ENCODE data around the gene PALB2.
"Not testable (repeated sequence)": the region's sequence is repeated elsewhere in the genome, so short reads cannot be mapped to it uniquely, and the experiment has no call there.

Gene PALB2

DNA sequence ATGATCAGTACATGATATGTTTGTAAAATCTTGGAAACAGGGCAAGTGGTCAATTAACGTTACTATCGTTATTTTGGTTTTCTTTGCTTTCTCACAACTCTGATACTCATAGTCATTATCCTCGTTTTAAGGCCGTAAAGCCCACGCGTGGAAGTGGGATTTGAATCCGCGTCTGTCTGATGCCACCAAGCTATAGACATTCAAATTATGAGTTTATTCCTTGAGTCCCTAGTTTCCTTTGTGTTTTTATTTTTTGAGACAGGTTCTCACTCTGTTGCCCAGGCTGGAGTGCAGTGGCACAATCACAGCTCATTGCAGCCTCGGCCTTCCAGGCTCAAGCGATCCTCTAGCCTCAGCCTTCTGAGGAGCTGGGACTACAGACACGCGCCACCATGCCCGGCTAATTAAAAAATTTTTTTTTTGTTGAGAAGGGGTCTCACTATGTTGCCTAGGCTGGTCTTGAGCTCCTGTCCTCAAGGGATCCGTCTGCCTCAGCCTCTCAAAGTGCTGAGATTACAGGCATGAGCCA, 1.2 kb upstream of the PALB2 start:
- no peak for DNase-seq

DNA sequence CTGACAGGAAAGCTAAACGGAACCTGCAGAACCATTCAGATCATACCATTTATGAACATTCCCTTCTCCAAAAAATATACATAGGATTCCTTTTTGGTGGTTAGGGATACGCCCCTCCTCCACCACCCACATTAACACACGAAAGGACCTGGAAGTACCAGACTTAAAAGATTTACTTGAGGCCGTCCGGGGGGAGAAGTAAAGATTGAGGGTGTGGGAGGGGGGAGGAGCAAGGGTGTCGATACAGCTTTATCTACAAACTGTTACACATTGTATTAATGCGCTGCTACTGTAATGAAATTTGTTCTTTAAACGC, 537 bp downstream of the PALB2 start:
- no peak for DNase-seq

DNA sequence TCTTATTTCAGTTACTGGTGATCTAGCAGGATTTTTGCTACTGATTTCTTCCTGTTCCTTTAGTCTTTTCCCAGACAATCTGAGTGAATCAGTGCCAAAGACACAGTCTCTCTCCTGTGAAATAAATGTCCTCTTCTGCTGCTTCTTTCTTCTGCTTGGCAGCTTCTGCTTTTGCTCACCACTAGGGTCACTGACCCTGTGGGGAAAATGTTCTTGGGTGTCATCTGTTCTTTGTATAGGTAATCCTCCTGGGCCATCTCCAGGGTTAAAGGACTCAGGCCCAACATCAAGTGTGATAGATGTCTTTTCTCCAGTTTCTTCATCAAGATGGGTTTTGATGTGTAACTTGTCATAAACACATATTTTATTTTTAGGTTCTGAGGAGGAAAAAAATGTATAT, 5.2 kb downstream of the PALB2 start:
- no peak for DNase-seq

DNA sequence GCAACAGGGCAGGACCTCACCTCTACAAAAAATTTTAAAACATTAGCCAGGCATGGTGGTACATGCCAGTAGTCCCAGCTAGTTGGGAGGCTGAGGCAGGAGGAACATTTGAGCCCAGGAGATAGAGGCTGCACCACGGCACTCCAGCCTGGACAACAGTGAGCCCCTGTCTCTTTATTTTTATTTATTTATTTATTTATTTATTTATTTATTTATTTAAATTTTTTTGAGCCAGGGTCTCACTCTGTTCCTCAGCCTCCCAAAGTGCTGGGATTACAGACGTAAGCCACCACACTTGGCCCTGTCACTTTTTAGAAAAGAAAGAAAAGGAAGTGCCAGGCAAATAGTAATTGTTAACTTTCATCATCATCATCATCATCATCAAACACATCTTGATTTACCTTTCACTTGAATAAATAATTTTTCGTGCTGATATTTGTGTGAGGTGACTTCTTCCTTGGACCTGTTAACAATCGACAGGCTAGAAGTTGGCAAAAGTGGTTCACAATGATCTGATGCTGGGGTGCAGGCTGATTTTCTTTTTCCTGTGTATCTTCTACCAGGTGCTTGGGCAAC, 6.6 kb downstream of the PALB2 start:
- DNase-seq: no peak

DNA sequence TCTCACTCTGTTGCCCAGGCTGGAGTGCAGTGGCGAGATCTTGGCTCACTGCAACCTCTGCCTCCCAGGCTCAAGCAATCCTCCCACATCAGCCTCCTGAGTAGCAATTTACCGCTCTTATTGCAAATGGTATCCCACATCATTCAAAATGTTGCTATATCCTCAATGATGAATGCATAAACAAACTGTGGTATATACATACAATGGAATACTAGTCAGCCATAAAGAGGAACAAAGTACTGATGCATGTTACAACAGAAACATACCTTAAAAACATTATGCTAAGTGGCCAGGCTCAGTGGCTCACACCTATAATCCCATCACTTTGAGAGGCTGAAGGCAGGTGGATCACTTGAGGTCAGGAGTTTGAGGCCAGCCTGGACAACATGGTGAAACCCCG, 9.2 kb downstream of the PALB2 start:
- DNase-seq: not testable (repeated sequence)

DNA sequence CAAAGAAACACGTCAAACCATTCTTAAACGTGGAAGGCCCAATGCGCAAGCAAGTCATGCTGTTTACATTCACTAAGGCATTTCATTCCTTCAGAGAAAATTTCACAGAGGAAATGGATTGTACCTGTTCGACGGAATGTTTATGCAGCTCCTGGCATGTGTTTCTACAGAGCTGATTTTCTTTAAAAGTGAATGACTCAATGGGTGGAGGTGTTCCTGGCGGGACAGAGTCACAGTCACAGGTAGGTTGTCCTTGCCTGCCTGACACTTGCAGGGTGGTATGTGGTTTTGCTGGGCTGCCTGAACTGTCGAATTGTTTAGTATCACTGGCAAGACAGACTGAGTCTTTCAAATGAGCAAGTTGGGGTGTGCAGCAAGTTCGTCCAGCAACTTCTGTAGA, 11.6 kb downstream of the PALB2 start:
- DNase-seq: no peak

DNA sequence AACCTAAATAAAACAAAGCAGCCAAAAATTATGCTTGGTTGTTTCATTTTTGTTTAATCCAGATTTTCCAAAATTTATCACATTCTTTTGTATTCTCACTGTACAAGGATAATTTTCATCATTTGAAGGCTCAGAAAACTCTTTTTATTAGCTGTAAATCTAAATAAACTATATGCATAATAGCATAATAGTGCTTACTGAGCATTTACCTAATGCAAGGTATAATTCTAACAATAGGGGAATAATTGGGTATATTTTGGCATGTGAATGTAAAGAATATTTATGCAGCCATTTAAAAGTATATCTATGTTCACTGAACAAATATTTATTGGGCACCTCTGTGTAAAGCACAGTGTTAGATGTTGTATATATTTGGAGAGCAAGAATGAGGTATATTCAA, 17.0 kb downstream of the PALB2 start:
- DNase-seq: no peak

DNA sequence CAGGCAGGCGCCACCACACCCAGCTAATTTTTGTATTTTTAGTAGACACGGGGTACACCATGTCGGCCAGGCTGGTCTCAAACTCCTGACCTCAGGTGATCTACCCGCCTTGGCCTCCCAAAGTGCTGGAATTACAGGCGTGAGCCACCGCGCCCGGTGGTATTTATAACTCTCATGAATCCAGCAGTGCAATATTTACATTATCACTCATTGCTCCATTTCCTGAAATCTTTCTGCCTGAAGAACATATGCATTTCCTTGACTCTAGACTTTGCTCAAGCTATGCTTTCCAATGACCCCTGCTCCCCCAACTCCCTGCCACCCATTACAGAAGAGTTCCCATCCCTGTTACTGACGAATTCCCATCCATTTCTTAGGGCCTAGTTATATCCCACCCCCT, 25.3 kb downstream of the PALB2 start:
- no peak for DNase-seq

DNA sequence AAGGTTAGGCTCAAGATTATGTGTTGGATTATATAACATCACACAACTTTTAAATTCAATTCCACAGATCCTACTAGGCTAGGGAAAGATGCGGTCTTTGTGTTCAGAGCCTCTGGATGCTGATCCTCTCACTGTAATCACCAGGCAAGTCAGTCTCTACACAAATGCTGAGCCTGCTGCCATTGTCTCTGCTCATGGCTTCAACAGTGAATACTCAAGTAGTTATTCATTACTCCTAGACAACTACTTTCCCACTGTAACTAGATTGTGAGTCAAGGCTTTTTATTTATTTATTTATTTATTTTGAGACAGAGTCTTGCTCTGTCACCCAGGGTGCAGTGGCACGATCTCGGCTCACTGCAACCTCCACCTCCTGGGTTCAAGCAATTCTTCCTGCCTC, 29.2 kb downstream of the PALB2 start:
- DNase-seq: no peak

DNA sequence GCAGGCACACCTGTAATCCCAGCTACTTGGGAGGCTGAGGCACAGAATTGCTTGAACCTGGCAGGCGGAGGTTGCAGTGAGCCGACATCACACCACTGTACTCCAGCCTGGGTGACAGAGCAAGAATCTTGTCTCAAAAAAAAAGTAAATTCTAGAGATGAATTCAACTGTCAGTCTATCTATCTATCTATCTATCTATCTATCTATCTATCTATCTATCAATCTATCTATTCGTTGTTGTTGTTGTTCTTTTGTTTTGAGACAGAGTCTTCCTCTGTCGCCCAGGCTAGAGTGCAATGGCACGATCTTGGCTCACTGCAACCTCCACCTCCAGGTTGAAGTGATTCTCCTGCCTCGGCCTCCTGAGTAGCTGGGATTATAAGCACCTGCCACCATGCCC, 30.2 kb downstream of the PALB2 start:
- not testable (repeated sequence) for DNase-seq

DNA sequence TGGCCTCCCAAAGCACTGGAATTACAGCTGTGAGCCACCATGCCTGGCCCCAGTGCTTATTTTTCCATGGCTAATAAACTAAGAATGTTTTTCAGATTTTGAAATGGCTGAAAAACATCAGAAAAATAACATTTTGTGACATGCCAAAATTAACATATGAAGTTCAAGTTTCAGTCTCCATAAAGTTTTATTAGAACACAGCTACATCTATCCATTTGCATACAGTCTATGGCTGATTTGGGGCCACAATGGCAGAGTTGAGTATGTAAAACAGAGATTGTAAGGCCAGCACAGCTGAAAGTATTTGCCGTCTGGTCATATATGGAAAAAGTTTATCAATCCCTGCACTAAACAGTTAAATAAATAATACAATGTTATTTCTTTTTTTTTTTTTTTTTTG, 31.2 kb downstream of the PALB2 start:
- DNase-seq: no peak

DNA sequence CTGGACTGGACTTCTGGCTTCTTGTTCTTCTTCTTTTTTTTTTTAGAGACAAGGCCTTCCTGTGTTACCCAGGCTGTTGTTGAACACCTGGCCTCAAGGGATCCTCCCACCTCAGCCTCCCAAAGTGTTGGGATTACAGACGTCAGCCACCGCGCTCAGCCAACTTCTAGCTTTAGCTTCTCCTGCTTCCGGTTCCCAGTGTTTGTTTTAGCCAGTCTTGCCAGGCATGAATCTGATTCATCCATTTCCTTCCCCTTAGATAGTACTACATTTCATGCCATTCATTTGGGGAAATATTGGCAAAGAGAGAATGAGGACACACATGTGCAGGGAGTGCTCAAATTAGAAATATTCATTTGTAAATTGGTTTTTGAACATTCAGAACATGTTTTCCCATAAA, 32.9 kb downstream of the PALB2 start:
- no peak for DNase-seq

DNA sequence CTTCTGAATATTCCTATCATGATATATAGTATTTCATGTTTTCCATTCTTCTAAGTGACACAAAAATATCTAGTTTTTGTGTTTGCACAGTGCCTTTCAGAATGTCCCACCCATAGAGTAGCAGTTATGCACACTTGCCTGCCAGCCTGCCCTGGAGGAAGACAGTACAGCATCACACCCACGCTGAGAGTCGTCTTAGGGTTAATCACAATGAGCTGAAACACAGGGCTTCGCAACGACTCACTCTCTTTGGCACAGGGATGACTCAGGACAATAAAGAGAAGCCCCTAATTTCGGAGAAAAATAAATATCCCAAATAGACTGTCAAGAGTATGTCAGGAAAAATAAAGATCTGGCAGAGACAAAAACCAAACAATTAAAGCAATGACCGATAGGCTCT, 33.4 kb downstream of the PALB2 start:
- no peak for DNase-seq

DNA sequence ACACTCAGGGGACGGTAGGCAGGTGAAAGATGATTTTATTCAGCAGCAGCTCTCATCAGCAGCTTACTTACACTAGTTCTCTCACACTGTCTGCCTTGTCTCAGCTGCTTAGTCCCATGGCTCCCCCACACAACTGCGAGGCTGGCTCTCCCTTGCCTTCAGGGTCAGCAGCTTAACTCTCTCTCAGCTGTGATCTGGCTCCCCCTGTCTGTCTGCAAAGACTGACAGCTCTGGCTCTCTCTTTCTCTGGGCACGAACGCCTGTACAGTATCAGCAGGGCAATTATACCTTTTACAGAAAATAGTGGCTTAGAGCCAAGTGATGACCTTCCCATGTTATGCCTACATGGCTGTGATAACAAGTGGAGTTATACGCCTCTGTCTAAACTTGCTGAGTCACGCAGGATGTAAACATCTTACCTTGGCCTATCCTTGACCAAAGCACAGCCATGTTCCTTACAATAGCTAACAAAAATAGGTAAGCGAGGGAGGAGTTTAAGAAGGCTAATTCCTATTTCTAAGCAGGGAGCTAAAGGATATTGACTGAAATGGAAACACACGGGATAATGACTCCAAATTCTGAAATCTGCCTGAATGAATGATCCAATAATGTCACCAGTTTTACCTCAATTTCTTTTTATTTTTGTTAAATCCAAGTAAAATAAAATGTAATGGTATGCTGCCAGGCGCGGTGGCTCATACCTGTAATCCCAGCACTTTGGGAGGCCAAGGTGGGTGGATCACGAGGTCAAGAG, 43.9 kb downstream of the PALB2 start:
- peak; percentile 60 for DNase-seq

DNA sequence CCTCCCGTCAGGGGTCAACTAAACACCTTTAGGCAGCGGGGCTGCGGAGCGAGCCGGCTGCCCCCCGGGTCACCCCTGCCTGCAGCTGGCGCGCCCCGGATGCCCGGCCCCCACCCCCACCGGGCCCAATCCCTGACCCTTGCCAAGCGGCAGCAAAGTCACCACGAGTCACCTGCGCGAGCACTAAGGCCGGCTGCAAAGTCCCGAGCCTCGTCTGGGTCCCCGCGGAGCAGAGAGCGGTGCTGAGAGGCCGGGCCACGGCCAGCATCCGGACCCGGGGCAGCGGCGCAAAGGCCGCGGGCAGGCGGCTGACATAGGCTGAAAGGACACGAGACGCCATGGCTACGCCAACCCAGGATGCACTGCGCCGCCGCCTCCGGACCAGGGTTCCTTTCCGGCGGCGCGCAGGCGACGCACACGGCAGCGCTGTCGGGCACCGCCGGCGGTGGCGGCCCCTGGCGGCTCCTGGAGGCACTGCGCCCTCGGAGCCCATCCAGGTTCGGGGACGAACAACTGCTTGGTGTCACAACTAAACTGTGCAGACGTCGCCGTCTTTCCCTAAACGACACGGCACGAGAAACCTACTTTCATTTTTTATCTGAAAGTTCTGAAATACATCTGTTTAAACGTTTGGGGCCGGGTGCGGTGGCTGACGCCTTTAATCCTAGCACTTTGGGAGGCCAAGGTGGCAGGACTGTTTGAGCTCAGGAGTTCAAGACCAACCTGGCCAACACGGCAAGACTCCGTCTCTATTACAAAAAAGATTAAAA, 45.0 kb downstream of the PALB2 start, which contains the start of gene NDUFAB1:
TSS of gene NDUFAB1 (minus strand) at position 366 of the 770 bp plus-strand sequence. CDS start at position 340, 26 bp downstream.
- DNase-seq: peak; percentile 73

DNA sequence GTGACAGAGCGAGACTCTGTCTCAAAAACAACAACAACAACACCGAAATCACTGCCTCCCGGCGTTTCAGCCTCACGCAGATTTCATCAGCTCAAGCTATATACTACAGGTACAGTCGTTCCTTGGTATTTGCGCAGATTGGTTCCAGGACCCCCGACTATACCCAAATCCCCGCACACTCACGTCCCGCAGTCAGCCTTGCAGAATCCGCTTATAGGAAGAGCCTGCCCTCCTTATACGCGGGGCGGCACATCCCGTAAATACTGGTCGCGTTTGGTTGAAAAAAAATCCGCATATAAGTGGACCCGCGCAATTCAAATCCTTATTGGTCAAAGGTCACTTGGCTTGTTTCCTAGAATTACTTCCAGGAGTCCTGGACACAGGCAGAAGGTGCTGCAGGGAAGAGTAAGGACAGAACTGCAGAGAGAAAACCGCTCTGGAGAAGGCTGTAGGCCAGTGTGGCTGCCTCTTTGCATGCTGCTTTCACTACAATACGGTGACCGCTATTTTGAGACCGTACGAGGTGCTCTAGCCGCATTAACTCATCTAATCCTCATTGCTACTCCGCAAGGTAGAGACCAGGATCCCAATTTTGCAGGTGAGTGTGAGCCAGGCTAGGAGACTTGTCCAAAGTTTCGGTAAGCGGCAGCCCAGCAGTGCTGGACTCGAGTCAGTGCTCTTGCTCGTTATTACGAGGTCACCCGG, 45.7 kb downstream of the PALB2 start:
- no peak for DNase-seq

DNA sequence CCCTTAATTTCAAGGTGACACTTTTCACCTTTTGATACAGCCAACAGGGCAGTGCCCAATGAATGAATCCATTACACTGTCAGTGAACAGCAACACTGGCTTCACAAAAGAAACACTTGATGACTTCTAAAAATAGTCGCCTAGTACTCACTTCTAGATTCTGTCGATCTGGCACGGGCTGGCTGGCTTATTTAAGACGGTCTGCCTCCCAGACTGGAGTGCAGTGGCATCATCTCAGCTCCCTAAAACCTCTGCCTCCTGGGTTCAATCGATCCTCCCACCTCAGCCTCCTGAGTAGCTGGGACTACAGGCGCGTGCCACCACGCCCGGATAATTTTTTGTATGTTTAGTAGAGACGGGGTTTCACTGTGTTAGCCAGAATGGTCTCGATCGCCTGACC, 46.9 kb downstream of the PALB2 start:
- no peak for DNase-seq

DNA sequence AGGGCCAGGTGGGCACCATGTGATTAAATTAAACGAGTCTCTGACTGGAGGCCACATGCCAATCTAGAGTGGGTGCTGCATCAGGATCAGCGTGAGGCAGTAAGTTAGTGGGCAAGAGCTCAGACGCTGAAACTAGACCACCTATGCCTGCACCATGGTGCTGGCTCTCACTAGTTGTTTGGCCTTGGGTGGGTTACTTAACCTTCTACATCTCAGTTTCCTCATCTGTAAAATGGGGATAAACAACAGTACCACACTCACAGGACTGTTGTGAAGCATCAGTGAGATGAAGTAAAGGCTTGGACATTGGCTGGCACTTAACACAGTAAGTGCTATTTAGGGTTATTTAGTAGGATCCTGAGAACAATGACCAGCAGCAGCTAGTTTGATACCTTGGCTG, 50.9 kb downstream of the PALB2 start:
- no peak for DNase-seq

DNA sequence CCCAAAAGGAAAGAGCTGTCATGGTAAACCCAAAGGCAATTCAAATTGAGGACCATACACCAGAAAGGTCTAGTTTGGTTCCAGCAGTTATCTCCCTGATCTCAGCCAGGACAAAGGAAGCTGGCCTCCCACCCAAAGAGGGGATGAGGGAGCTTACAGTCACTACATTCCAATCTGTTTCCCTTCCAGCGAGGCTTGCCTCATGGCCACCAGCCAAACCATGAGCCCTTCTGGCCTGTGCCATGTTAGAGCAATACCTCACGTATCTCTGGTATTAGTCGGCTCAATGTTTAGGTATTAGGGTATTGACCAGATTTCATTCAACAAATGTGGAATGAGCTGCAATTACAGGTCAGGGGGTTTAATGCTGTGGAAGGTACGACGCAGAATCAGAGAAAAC, 53.4 kb downstream of the PALB2 start:
- DNase-seq: no peak

DNA sequence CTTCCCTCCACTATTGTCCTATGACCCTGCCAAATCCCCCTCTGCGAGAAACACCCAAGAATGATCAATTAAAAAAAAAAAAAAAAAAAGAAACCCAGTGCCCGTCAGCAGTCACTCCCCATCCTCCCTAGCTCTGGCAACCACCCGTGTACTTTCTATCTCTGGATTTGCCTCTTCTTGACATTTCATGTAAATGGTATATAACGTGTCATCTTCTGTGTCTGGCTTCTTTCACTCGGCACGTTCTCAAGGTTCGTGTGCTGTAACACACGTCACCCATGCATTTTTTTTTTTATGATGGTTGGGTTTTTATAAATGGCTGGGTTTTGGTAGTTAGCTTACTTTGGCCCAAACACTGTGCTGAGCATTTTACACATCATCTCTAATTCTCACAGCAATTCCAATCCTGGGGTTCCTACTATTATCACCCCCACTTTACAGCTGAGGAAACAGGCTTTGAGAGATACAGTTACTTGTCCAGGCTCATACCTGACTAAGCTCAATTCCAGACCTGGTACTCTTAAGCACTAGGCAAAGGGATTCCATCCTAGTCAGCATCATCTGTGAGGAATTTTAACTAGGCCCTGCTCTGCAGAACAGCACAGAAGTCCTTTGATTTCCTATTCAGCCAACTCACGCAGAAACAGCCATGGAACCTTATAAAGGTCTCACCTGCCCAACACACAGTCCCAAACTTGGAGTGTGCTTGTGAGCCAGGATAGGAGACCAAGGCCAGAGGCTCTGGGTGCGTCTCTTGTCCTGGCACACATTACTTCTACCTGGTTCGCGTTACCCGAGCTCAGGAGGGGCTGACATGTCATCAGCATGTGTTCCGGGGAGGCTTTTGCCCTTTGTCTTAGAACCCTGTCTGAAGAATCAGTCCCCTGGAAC, 56.7 kb downstream of the PALB2 start:
- no peak for DNase-seq

DNA sequence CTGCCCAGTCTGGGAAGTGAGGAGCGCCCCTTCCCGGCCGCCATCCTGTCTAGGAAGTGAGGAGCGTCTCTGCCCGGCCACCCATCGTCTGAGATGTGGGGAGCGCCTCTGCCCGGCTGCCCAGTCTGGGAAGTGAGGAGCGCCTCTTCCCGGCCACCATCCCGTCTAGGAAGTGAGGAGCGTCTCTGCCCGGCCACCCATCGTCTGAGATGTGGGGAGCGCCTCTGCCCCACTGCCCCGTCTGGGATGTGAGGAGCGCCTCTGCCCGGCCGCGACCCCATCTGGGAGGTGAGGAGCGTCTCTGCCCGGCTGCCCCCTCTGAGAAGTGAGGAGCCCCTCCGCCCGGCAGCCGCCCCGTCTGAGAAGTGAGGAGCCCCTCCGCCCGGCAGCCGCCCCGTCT, 57.8 kb downstream of the PALB2 start:
- DNase-seq: not testable (repeated sequence)

DNA sequence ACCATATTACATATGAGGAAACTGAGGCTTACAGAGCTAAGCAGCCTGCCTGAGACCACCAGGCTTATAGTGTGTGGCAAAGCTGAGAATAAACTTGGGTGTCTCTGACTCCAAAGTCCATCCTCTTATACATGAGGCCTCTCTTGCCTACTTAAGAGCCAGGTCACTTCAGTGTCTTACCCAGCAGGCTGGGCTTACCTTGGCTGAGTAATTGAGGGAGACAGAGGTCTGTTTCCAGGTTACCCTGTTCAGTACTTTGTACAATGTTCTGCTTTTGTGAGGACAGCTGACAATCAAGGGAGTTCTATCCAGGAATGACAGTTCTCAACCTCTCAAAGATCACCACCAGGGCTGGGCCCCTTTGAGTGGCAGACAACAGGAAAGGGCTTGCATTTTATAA, 59.3 kb downstream of the PALB2 start:
- no peak for DNase-seq
